ENCODE data around the gene CSGALNACT2.

Gene CSGALNACT2

GRCh38 chr10:43113201-43114087, 24.8 kb upstream of the CSGALNACT2 start:
- DNase-seq (ENCODE audit: low spot score) = no peak

GRCh38 chr10:43114088-43114742, 24.0 kb upstream of the CSGALNACT2 start:
- no peak for DNase-seq (ENCODE audit: low spot score)

GRCh38 chr10:43114743-43115611, 23.3 kb upstream of the CSGALNACT2 start:
- no peak for DNase-seq (ENCODE audit: low spot score)

GRCh38 chr10:43115881-43116595, 22.2 kb upstream of the CSGALNACT2 start:
- DNase-seq (ENCODE audit: low spot score) = no peak

- no peak for DNase-seq (ENCODE audit: low spot score)
Measured at GRCh38 chr10:43116596-43116995, 21.6 kb upstream of the CSGALNACT2 start.

- no peak for DNase-seq (ENCODE audit: low spot score)
Measured at GRCh38 chr10:43117031-43117776, 21.0 kb upstream of the CSGALNACT2 start.

- no peak for DNase-seq (ENCODE audit: low spot score)
Measured at GRCh38 chr10:43117777-43118583, 20.3 kb upstream of the CSGALNACT2 start.

GRCh38 chr10:43118631-43119415, 19.4 kb upstream of the CSGALNACT2 start:
- no peak for DNase-seq (ENCODE audit: low spot score)

GRCh38 chr10:43119416-43120115, 18.7 kb upstream of the CSGALNACT2 start:
- DNase-seq (ENCODE audit: low spot score) = no peak

GRCh38 chr10:43120116-43120928, 17.9 kb upstream of the CSGALNACT2 start:
- DNase-seq (ENCODE audit: low spot score) = no peak

- DNase-seq (ENCODE audit: low spot score) = no peak
Measured at GRCh38 chr10:43120929-43121314, 17.3 kb upstream of the CSGALNACT2 start.

GRCh38 chr10:43121444-43121843, 16.8 kb upstream of the CSGALNACT2 start:
- no peak for DNase-seq (ENCODE audit: low spot score)

- DNase-seq (ENCODE audit: low spot score) = no peak
Measured at GRCh38 chr10:43122096-43122495, 16.1 kb upstream of the CSGALNACT2 start.

GRCh38 chr10:43122826-43123225, 15.4 kb upstream of the CSGALNACT2 start:
- no peak for DNase-seq (ENCODE audit: low spot score)

GRCh38 chr10:43123361-43124093, 14.7 kb upstream of the CSGALNACT2 start:
- DNase-seq (ENCODE audit: low spot score) = no peak

GRCh38 chr10:43124094-43124521, 14.1 kb upstream of the CSGALNACT2 start:
- no peak for DNase-seq (ENCODE audit: low spot score)
